Measurements from ENCODE around the gene NUBPL.

GRCh38 chr14:31687726-31688125 is 126.5 kb downstream of the NUBPL start:
- no peak for TF ChIP-seq CTCF (IDR thresholded peaks at IDR 0.05)
- TF ChIP-seq POLR2AphosphoS5 (IDR thresholded peaks at IDR 0.05): no peak
- no peak for TF ChIP-seq POLR2A (IDR thresholded peaks at IDR 0.05)
